Left lung (tissue), 10 donors: ENCODE measurements around the gene NBR1. TPM values are rescaled to one million over a fixed set of nuclear protein-coding genes. Genes with fewer than 3 reads are reported as not detected.
"Not testable (repeated sequence)": the region's sequence is repeated elsewhere in the genome, so short reads cannot be mapped to it uniquely, and the experiment has no call there.

Source experiments
- ATAC-seq: fragments of 200-7000 bp; cut with Tn5 transposase; one replicate; pipeline ENCODE4 v1.9.1; 2020; ENCODE audit warnings: moderate library complexity
- DNase-seq, 4 donors: peaks; one replicate each; pipeline ENCODE4 v3.0.0-alpha.2; 2013 to 2020
- H3K27ac ChIP-seq, 2 donors: fragments of 200-600 bp; sonication (generic) in 1 of 2; one replicate each; pipeline versions ENCODE4 v1.5.0 to v1.8.0; 2020 to 2021
- H3K27me3 ChIP-seq, 2 donors: fragments of 200-600 bp; sonication (generic) in 1 of 2; one replicate each; pipeline versions ENCODE4 v1.5.0 to v1.8.0; 2020 to 2021
- H3K36me3 ChIP-seq, 2 donors: fragments of 200-600 bp; sonication (generic) in 1 of 2; one replicate each; pipeline versions ENCODE4 v1.5.0 to v1.8.0; 2020 to 2021
- H3K4me1 ChIP-seq, 2 donors: fragments of 200-600 bp; one replicate each; pipeline ENCODE4 v1.8.0; 2021
- H3K4me3 ChIP-seq, 2 donors: fragments of 200-600 bp; sonication (generic) in 1 of 2; one replicate each; pipeline versions ENCODE4 v1.5.0 to v1.8.0; 2020 to 2021; ENCODE audit warnings: mild to moderate bottlenecking in 1 of 2
- H3K9me3 ChIP-seq, 2 donors: fragments of 200-600 bp; sonication (generic) in 1 of 2; one replicate each; pipeline versions ENCODE4 v1.5.0 to v1.8.0; 2020 to 2021
- intact Hi-C, 2 donors: fragments of 100-400 bp; cut with DNase I; formaldehyde crosslinking; loops; one replicate each; pipeline versions ENCODE4 v1.11.2 to v1.14.2; 2022
- polyA plus RNA-seq, 6 donors: library from polyadenylated mRNA; unstranded; fragments of 120-200 nt; gene quantifications; one replicate each; pipeline ENCODE4 v1.2.1, GENCODE V29; 2013; ENCODE audit not compliant: insufficient read length in 6 of 6
- total RNA-seq, 2 donors: library from RNA; stranded (reverse); fragmentation: NEBNext Ultra II Directional; extraction: Animal tissue kit (Norgen Biotek cat#: 25700); gene quantifications; one replicate each; pipeline ENCODE4 v1.2.1, GENCODE V29; 2021
- TF ChIP-seq, protein P1 (sequence below), 2 donors: fragments of 200-600 bp; sonication (generic) in 1 of 2; IDR thresholded peaks; one replicate each; pipeline versions ENCODE4 v1.5.0 to v1.8.0; 2021; ENCODE audit warnings: antibody characterized with exemption in 2 of 2
- donor health status: DM: no; HTN: yes; CAD: no.
- donor health status: DM: no; HTN: no; CAD: no.

Gene NBR1
- total and polyA plus RNA-seq, 8 donors: 62.4 to 125 (median 103) TPM

DNA sequence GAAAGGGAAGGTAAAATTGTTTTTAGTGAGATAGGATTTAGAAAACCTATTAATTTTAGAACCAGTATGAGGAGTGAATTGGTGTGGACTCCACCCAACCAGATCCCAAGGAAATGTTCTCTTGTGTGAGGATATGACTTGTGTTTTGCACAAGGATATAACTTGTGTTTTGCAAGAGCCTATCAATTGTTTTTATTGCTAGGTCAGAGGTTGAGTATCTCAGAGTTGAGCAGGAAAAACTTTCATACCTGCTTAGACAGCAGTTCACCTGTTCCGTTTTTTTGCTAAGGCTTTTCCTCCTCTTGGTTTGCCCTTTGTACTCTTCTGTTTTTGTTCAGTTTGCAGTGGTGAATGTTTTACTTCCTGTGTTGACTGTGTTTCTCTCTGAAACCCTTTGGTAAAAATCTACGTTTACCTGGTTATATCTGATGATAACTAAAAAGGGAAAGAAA, 5.1 kb downstream of the NBR1 start:
- Histone ChIP-seq H3K4me1 (peaks cover 17 to 67% of the 10 kb centered on the region in 2 donors), H3K27ac (peak overlapping the region in 1 of 2 donors; percentile 1)
- intact Hi-C loops: no loop called here

DNA sequence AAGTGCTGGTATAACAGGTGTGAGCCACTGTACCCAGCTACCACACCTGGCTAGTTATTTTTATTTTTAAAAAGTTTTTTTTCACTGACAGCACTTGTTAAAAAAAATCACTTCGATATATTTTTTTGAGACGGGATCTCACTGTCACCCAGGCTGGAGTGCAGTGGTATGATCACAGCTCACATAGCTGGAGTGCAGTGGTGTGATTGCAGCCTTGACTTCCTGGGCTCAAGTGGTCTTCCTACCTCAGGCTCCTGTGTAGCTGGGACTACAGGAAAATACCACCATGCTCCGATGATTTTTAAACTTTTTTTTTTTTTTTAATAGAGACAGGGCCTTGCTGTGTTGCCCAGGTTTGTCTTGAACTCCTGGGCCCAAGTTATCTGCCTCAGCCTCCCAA, 12.9 kb downstream of the NBR1 start:
- no peaks in the 10 kb centered on the region for H3K4me1 ChIP-seq
- H3K27ac ChIP-seq: no peak overlapping the region
- peaks cover 0 to 100% of the 10 kb centered on the region in 2 donors for H3K36me3 ChIP-seq
- H3K9me3 ChIP-seq: no peaks in the 10 kb centered on the region
- H3K27me3 ChIP-seq: no peaks in the 10 kb centered on the region
- H3K4me3 ChIP-seq: no peak overlapping the region
- intact Hi-C loops: no loop called here
- DNase-seq: no peak
- ATAC-seq: no peak
- TF ChIP-seq, protein P1, sequence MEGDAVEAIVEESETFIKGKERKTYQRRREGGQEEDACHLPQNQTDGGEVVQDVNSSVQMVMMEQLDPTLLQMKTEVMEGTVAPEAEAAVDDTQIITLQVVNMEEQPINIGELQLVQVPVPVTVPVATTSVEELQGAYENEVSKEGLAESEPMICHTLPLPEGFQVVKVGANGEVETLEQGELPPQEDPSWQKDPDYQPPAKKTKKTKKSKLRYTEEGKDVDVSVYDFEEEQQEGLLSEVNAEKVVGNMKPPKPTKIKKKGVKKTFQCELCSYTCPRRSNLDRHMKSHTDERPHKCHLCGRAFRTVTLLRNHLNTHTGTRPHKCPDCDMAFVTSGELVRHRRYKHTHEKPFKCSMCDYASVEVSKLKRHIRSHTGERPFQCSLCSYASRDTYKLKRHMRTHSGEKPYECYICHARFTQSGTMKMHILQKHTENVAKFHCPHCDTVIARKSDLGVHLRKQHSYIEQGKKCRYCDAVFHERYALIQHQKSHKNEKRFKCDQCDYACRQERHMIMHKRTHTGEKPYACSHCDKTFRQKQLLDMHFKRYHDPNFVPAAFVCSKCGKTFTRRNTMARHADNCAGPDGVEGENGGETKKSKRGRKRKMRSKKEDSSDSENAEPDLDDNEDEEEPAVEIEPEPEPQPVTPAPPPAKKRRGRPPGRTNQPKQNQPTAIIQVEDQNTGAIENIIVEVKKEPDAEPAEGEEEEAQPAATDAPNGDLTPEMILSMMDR (IDR thresholded peaks at IDR 0.05): no peak

More for the DNA sequence above, 5.1 kb downstream of the NBR1 start:
- no peaks in the 10 kb centered on the region for H3K9me3 ChIP-seq
- no peaks in the 10 kb centered on the region for H3K27me3 ChIP-seq
- H3K4me3 ChIP-seq: no peak overlapping the region
- ATAC-seq (no peak), DNase-seq (no peak)
- TF ChIP-seq, protein P1 (IDR thresholded peaks at IDR 0.05): no peak
- peaks cover 0 to 51% of the 10 kb centered on the region in 2 donors for H3K36me3 ChIP-seq

DNA sequence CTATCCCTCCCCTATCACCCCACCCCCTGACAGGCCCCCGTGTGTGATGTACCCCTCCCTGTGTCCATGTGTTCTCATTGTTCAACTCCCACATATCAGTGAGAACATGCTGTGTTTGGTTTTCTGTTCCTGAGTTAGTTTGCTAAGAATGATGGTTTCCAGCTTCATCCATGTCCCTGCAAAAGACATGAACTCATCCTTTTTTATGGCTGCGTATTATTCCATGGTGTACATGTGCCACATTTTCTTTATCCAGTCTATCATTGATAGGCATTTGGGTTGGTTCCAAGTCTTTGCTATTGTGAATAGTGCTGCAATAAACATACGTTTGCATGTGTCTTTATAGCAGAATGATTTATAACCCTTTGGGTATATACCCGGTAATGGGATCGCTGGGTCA, 15.6 kb downstream of the NBR1 start:
- H3K4me3 ChIP-seq: not testable (repeated sequence)

DNA sequence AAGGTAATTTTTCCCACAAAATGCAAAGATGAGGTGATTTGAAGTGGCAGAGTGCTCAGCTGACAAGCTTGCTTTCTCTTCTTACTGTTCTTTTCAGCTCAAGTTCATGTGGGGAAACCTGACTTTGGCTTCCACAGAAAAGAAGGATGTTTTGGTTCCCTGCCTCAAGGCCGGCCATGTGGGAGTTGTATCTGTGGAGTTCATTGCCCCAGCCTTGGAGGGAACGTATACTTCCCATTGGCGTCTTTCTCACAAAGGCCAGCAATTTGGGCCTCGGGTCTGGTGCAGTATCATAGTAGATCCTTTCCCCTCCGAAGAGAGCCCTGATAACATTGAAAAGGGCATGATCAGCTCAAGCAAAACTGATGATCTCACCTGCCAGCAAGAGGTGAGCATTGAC, 22.2 kb downstream of the NBR1 start:
- Histone ChIP-seq H3K4me3 (no peak overlapping the region), H3K9me3 (no peaks in the 10 kb centered on the region), H3K27ac (no peak overlapping the region), H3K4me1 (no peaks in the 10 kb centered on the region), H3K27me3 (no peaks in the 10 kb centered on the region), H3K36me3 (peaks cover 14 to 100% of the 10 kb centered on the region in 2 donors)
- intact Hi-C loops: no loop called here
- TF ChIP-seq, protein P1 (IDR thresholded peaks at IDR 0.05): no peak
- ATAC-seq: no peak
- DNase-seq: no peak

More for the DNA sequence above, 15.6 kb downstream of the NBR1 start:
- H3K27me3 ChIP-seq, ATAC-seq, intact Hi-C loops, H3K9me3 ChIP-seq, H3K27ac ChIP-seq, DNase-seq, H3K4me1 ChIP-seq: not testable (repeated sequence)
- H3K36me3 ChIP-seq: peaks cover 5 to 100% of the 10 kb centered on the region in 2 donors

DNA sequence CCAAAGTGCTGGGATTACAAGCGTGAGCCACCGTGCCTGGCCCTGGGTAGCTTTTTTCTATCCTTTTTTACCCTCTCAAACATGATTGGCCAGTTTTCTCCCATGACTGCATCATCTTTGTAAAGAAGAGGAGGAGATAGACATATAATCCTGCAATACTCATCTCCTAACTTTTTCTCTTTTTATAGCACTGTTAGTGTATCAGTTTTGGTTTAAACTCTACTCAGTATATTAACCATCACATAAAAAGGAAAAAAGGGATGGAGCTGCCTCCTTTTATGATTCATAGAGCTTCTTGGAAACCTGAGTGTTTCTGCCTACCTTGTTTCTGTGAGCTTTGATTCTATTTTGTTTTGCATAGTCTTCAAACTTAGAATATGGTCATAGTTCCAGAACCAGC, 28.6 kb downstream of the NBR1 start:
- no peak for DNase-seq
- intact Hi-C loops: no loop called here
- no peak overlapping the region for H3K27ac ChIP-seq
- H3K9me3 ChIP-seq: no peaks in the 10 kb centered on the region
- no peaks in the 10 kb centered on the region for H3K4me1 ChIP-seq
- no peaks in the 10 kb centered on the region for H3K27me3 ChIP-seq
- H3K36me3 ChIP-seq: peaks cover 0 to 100% of the 10 kb centered on the region in 2 donors
- no peak for ATAC-seq
- H3K4me3 ChIP-seq: no peak overlapping the region
- TF ChIP-seq, protein P1 (IDR thresholded peaks at IDR 0.05): no peak

DNA sequence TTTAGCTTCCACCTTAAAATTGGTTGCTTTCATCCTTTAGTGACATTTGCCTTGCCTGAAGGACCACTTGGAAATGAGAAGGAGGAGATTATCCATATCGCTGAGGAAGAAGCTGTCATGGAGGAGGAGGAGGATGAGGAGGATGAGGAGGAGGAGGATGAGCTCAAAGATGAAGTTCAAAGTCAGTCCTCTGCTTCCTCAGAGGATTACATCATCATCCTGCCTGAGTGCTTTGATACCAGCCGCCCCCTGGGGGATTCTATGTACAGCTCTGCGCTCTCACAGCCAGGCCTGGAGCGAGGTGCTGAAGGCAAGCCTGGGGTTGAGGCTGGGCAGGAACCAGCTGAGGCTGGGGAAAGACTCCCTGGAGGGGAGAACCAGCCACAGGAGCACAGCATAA, 29.1 kb downstream of the NBR1 start:
- Histone ChIP-seq H3K27ac (no peak overlapping the region), H3K4me3 (no peak overlapping the region), H3K4me1 (no peaks in the 10 kb centered on the region), H3K36me3 (peaks cover 0 to 100% of the 10 kb centered on the region in 2 donors), H3K9me3 (no peaks in the 10 kb centered on the region), H3K27me3 (no peaks in the 10 kb centered on the region)
- DNase-seq (no peak), ATAC-seq (no peak)
- intact Hi-C loops: no loop called here
- TF ChIP-seq, protein P1 (IDR thresholded peaks at IDR 0.05): no peak

DNA sequence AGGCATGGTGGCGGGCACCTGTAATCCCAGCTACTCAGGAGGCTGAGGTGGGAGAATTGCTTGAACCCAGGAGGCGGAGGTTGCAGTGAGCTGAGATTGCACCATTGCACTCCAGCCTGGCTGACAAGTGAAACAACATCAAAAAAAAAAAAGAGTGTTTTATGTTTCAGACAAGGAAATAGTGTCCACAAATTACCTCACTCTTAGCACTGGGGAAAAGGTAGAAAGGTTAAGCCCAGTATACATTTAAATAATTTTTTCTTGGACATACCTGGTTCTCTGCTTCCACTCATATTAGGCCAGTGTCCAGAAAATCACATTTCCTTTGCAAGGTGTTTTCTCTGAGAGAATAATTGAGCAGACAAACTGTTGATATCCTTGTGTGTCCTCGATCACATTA, 32.0 kb downstream of the NBR1 start:
- H3K4me1 ChIP-seq, H3K27ac ChIP-seq, DNase-seq, H3K27me3 ChIP-seq, H3K9me3 ChIP-seq, H3K4me3 ChIP-seq, ATAC-seq, intact Hi-C loops: not testable (repeated sequence)
- H3K36me3 ChIP-seq: peaks cover 0 to 100% of the 10 kb centered on the region in 2 donors
